Lower lobe of right lung (tissue), 2 donors: ENCODE results near the gene CRYGB. TPM values are rescaled to one million over a fixed set of nuclear protein-coding genes. Genes with fewer than 3 reads are reported as not detected.

Experiments
- ATAC-seq, 2 donors: fragments of 200-7000 bp; cut with Tn5 transposase; one replicate each; pipeline ENCODE4 v1.9.1; 2020 to 2022; ENCODE audit warnings: mild to moderate bottlenecking in 2 of 2, moderate library complexity in 2 of 2
- DNase-seq: peaks from one replicate; pipeline ENCODE4 v3.0.0-alpha.2; 2020
- H3K27ac ChIP-seq: fragments of 200-600 bp; one replicate; pipeline ENCODE4 v1.8.0; 2022
- H3K27me3 ChIP-seq: fragments of 200-600 bp; one replicate; pipeline ENCODE4 v1.8.0; 2022; ENCODE audit warnings: low read depth
- H3K36me3 ChIP-seq: fragments of 200-600 bp; one replicate; pipeline ENCODE4 v1.8.0; 2022; ENCODE audit warnings: mild to moderate bottlenecking
- H3K4me1 ChIP-seq: fragments of 200-600 bp; one replicate; pipeline ENCODE4 v1.8.0; 2022
- H3K4me3 ChIP-seq: fragments of 200-600 bp; one replicate; pipeline ENCODE4 v1.8.0; 2022; ENCODE audit warnings: mild to moderate bottlenecking
- H3K9me3 ChIP-seq: fragments of 200-600 bp; one replicate; pipeline ENCODE4 v1.8.0; 2022
- CTCF ChIP-seq: fragments of 200-600 bp; IDR thresholded peaks from one replicate; pipeline ENCODE4 v1.8.0; 2022; ENCODE audit warnings: antibody characterized with exemption, mild to moderate bottlenecking
- intact Hi-C: fragments of 100-400 bp; cut with DNase I; formaldehyde crosslinking; loops from one replicate; pipeline ENCODE4 v1.11.0; 2022
- long read RNA-seq: library from polyadenylated mRNA; unstranded; transcript quantifications from one replicate; pipeline ENCODE4 v2.0.0, GENCODE V29; 2021
- total RNA-seq: library from RNA; stranded (reverse); fragmentation: NEBNext Ultra II Directional; extraction: Animal tissue kit (Norgen Biotek cat#: 25700); gene quantifications from one replicate; pipeline ENCODE4 v1.2.1, GENCODE V29; 2021
- donor health status: DM: no; HTN: yes; CAD: no; lungs with severe emphysema.

The CRYGB gene
- total RNA-seq, result not detected
- long read RNA-seq, result 0 reads

- Histone ChIP-seq H3K27ac (no peak within 1 kb of the TSS), H3K4me1 (no peaks in the 10 kb centered on the region), H3K27me3 (no peaks in the 10 kb centered on the region), H3K36me3 (no peaks in the 10 kb centered on the region), H3K4me3 (no peak within 1 kb of the TSS), H3K9me3 (no peaks in the 10 kb centered on the region)
- no peak for TF ChIP-seq CTCF
- intact Hi-C loops, result no loop called here
- DNase-seq (no peak), ATAC-seq (no peak)
Observed at GRCh38 chr2:208146006-208146405, at the start of gene CRYGB. CRYGB (minus strand) TSS chr2:208146158; CDS start chr2:208146120, 38 bp downstream.

- no peaks in the 10 kb centered on the region for H3K36me3 ChIP-seq
- intact Hi-C loops, result no loop called here
- no peak for ATAC-seq
- no peak overlapping the region for H3K4me3 ChIP-seq
- DNase-seq, result no peak
- H3K27ac ChIP-seq, result no peak overlapping the region
- H3K9me3 ChIP-seq, result no peaks in the 10 kb centered on the region
- TF ChIP-seq CTCF, result no peak
- no peaks in the 10 kb centered on the region for H3K27me3 ChIP-seq
- H3K4me1 ChIP-seq, result no peaks in the 10 kb centered on the region
Observed at GRCh38 chr2:208195531-208195930, 49.6 kb upstream of the CRYGB start.

- intact Hi-C loops, result no loop called here
- TF ChIP-seq CTCF, result no peak
- no peak for DNase-seq
- Histone ChIP-seq H3K36me3 (no peaks in the 10 kb centered on the region), H3K4me3 (no peak overlapping the region), H3K27me3 (no peaks in the 10 kb centered on the region), H3K27ac (no peak overlapping the region), H3K4me1 (no peaks in the 10 kb centered on the region), H3K9me3 (no peaks in the 10 kb centered on the region)
- ATAC-seq, result no peak
Observed at GRCh38 chr2:208192611-208193236, 46.8 kb upstream of the CRYGB start.

- Histone ChIP-seq H3K36me3 (no peaks in the 10 kb centered on the region), H3K27me3 (peaks cover 4% of the 10 kb centered on the region), H3K9me3 (no peaks in the 10 kb centered on the region), H3K27ac (no peak within 1 kb of the TSS), H3K4me3 (no peak within 1 kb of the TSS), H3K4me1 (no peaks in the 10 kb centered on the region)
- ATAC-seq (no peak), DNase-seq (no peak)
- intact Hi-C loops, result no loop called here
- TF ChIP-seq CTCF, result no peak
Observed at GRCh38 chr2:208189810-208190503, 44.0 kb upstream of the CRYGB start, which contains the start of gene C2orf80. C2orf80 (minus strand) TSS chr2:208190030; CDS start chr2:208186986, 3,044 bp downstream.

- no peak for ATAC-seq
- DNase-seq, result no peak
- intact Hi-C loops, result no loop called here
- no peak for TF ChIP-seq CTCF
- Histone ChIP-seq H3K27ac (no peak overlapping the region), H3K27me3 (peaks cover 4% of the 10 kb centered on the region), H3K4me1 (no peaks in the 10 kb centered on the region), H3K36me3 (no peaks in the 10 kb centered on the region), H3K9me3 (no peaks in the 10 kb centered on the region), H3K4me3 (no peak overlapping the region)
Observed at GRCh38 chr2:208189069-208189809, 43.3 kb upstream of the CRYGB start.
